Vein endothelial cell (primary cell): ENCODE results near the gene SIRPD. TPM values are rescaled to one million over a fixed set of nuclear protein-coding genes. Genes with fewer than 3 reads are reported as not detected.

ENCODE experiments used
- small RNA-seq: library from RNA; depleted of rRNA; stranded (forward); fragments of <200 nt; gene quantifications from one replicate; pipeline ENCODE3, GENCODE V24; 2012
- total RNA-seq: library from RNA; depleted of rRNA; stranded (reverse); fragments of >200 nt; gene quantifications from 2 replicates; pipeline ENCODE4 v1.2.3, GENCODE V29; 2012

Gene SIRPD
- not detected in 2 replicates for total RNA-seq

GRCh38 chr20:1557605-1558004 lies at the start of gene SIRPD:
Gene SIRPD (minus strand): TSS chr20:1557705. CDS start chr20:1557653, 52 bp downstream.

GRCh38 chr20:1491281-1491840 lies 66.1 kb downstream of the SIRPD start, which contains the start of gene SIRPB2:
Gene SIRPB2 (minus strand): TSS chr20:1491420. CDS start chr20:1491359, 61 bp downstream.

Small RNAs within 50 kb of the gene (small RNA-seq; reads per million reads assigned to genes)
- gene RNU6-917P: not detected

Other genes starting within 250 kb of the SIRPD start
- 4.9 and 6.2 TPM in 2 replicates for gene SDCBP2, start 228.6 kb downstream of the SIRPD start, total RNA-seq
- 411 and 427 TPM in 2 replicates for gene FKBP1A, start 164.7 kb downstream of the SIRPD start, total RNA-seq
- 38.5 and 38.6 TPM in 2 replicates for gene NSFL1C, start 90.9 kb downstream of the SIRPD start, total RNA-seq
- 4.2 and 4.6 TPM in 2 replicates for gene SIRPB2, start 66.3 kb downstream of the SIRPD start, total RNA-seq
- 0.10 and 1.6 TPM in 2 replicates for gene SIRPB1, start 62.3 kb upstream of the SIRPD start, total RNA-seq
- gene SIRPG, start 100.1 kb upstream of the SIRPD start, total RNA-seq: not detected in 2 replicates